Measurements from ENCODE around the gene GLT8D2.
"Not testable (repeated sequence)": the region's sequence is repeated elsewhere in the genome, so short reads cannot be mapped to it uniquely, and the experiment has no call there.

Gene GLT8D2

GRCh38 chr12:104024348-104024747 is 25.6 kb downstream of the GLT8D2 start:
- Histone ChIP-seq H3K4me3 (ENCODE audit: low read length) (no peak overlapping the region), H3K36me3 (ENCODE audit: control insufficient read depth, insufficient read depth, low read length) (no peaks in the 10 kb centered on the region), H3K18ac (ENCODE audit: low read length) (no peak overlapping the region), H4K5ac (ENCODE audit: low read length) (no peak overlapping the region), H3K4me1 (ENCODE audit: control insufficient read depth, low read depth, low read length) (no peaks in the 10 kb centered on the region), H3K27me3 (ENCODE audit: insufficient read depth, low read length, poor library complexity) (no peaks in the 10 kb centered on the region), H2BK5ac (ENCODE audit: low read length) (no peak overlapping the region), H3K9ac (ENCODE audit: low read length) (no peak overlapping the region), H3K79me2 (ENCODE audit: control insufficient read depth, insufficient read depth, low read length) (no peaks in the 10 kb centered on the region), H3K4ac (ENCODE audit: low read depth, low read length) (no peak overlapping the region), H2BK15ac (replicated peaks; ENCODE audit: low read depth) (no peak overlapping the region), H3K4me2 (ENCODE audit: low read length) (no peak overlapping the region), H3K23ac (ENCODE audit: low read length) (no peak overlapping the region), H2BK120ac (ENCODE audit: low read depth, low read length) (no peak overlapping the region), H3K27ac (ENCODE audit: low read depth, low read length) (no peak overlapping the region), H3K79me1 (ENCODE audit: low read length) (no peaks in the 10 kb centered on the region), H3K56ac (ENCODE audit: low read length) (no peak overlapping the region), H4K8ac (ENCODE audit: low read depth, low read length) (no peak overlapping the region), H2AK5ac (ENCODE audit: low read length) (no peak overlapping the region)
- no peak for DNase-seq
- WGBS (ENCODE audit: extremely low coverage, insufficient coverage, low lambda C conversion rate): no CpG with 5 or more reads among the region's 6 CpGs

GRCh38 chr12:104023710-104024109 is 26.3 kb downstream of the GLT8D2 start:
- H3K36me3 ChIP-seq (ENCODE audit: control insufficient read depth, insufficient read depth, low read length): no peaks in the 10 kb centered on the region
- no CpG with 5 or more reads among the region's 2 CpGs for WGBS (ENCODE audit: extremely low coverage, insufficient coverage, low lambda C conversion rate)
- H3K4me2 ChIP-seq (ENCODE audit: low read length): no peak overlapping the region

GRCh38 chr12:104022786-104023185 is 27.2 kb downstream of the GLT8D2 start:
- H3K79me1 ChIP-seq (ENCODE audit: low read length): no peaks in the 10 kb centered on the region
- no peak overlapping the region for H4K5ac ChIP-seq (ENCODE audit: low read length)
- no peak overlapping the region for H2BK5ac ChIP-seq (ENCODE audit: low read length)
- H3K56ac ChIP-seq (ENCODE audit: low read length): no peak overlapping the region
- no peaks in the 10 kb centered on the region for H3K79me2 ChIP-seq (ENCODE audit: control insufficient read depth, insufficient read depth, low read length)
- H3K4me3 ChIP-seq (ENCODE audit: low read length): no peak overlapping the region
- H2BK120ac ChIP-seq (ENCODE audit: low read depth, low read length): no peak overlapping the region
- H3K36me3 ChIP-seq (ENCODE audit: control insufficient read depth, insufficient read depth, low read length): no peaks in the 10 kb centered on the region
- H2AK5ac ChIP-seq (ENCODE audit: low read length): no peak overlapping the region
- H3K4me2 ChIP-seq (ENCODE audit: low read length): no peak overlapping the region
- no peak overlapping the region for H2BK15ac ChIP-seq (replicated peaks; ENCODE audit: low read depth)
- H3K27me3 ChIP-seq (ENCODE audit: insufficient read depth, low read length, poor library complexity): no peaks in the 10 kb centered on the region
- no CpG with 5 or more reads among the region's 3 CpGs for WGBS (ENCODE audit: extremely low coverage, insufficient coverage, low lambda C conversion rate)
- no peak overlapping the region for H3K18ac ChIP-seq (ENCODE audit: low read length)
- H3K4ac ChIP-seq (ENCODE audit: low read depth, low read length): no peak overlapping the region
- no peak overlapping the region for H4K8ac ChIP-seq (ENCODE audit: low read depth, low read length)
- no peak for DNase-seq
- no peak overlapping the region for H3K9ac ChIP-seq (ENCODE audit: low read length)
- H3K4me1 ChIP-seq (ENCODE audit: control insufficient read depth, low read depth, low read length): no peaks in the 10 kb centered on the region
- H3K23ac ChIP-seq (ENCODE audit: low read length): no peak overlapping the region
- no peak overlapping the region for H3K27ac ChIP-seq (ENCODE audit: low read depth, low read length)

More at GRCh38 chr12:104023710-104024109, 26.3 kb downstream of the GLT8D2 start:
- Histone ChIP-seq H3K9ac (ENCODE audit: low read length) (no peak overlapping the region), H3K4me3 (ENCODE audit: low read length) (no peak overlapping the region), H4K8ac (ENCODE audit: low read depth, low read length) (no peak overlapping the region), H3K27me3 (ENCODE audit: insufficient read depth, low read length, poor library complexity) (no peaks in the 10 kb centered on the region), H3K56ac (ENCODE audit: low read length) (no peak overlapping the region), H3K18ac (ENCODE audit: low read length) (no peak overlapping the region), H3K23ac (ENCODE audit: low read length) (no peak overlapping the region), H3K27ac (ENCODE audit: low read depth, low read length) (no peak overlapping the region), H2BK15ac (replicated peaks; ENCODE audit: low read depth) (no peak overlapping the region), H3K79me1 (ENCODE audit: low read length) (no peaks in the 10 kb centered on the region), H3K4ac (ENCODE audit: low read depth, low read length) (no peak overlapping the region), H2BK5ac (ENCODE audit: low read length) (no peak overlapping the region), H2BK120ac (ENCODE audit: low read depth, low read length) (no peak overlapping the region), H3K79me2 (ENCODE audit: control insufficient read depth, insufficient read depth, low read length) (no peaks in the 10 kb centered on the region), H2AK5ac (ENCODE audit: low read length) (no peak overlapping the region), H3K4me1 (ENCODE audit: control insufficient read depth, low read depth, low read length) (no peaks in the 10 kb centered on the region), H4K5ac (ENCODE audit: low read length) (no peak overlapping the region)
- DNase-seq: no peak

- not testable (repeated sequence) for H4K8ac ChIP-seq (ENCODE audit: low read depth, low read length); H2BK120ac ChIP-seq (ENCODE audit: low read depth, low read length); H3K4me3 ChIP-seq (ENCODE audit: low read length); H3K4me1 ChIP-seq (ENCODE audit: control insufficient read depth, low read depth, low read length); H3K9ac ChIP-seq (ENCODE audit: low read length); H3K4ac ChIP-seq (ENCODE audit: low read depth, low read length); H3K23ac ChIP-seq (ENCODE audit: low read length); H4K5ac ChIP-seq (ENCODE audit: low read length); H3K18ac ChIP-seq (ENCODE audit: low read length); H3K36me3 ChIP-seq (ENCODE audit: control insufficient read depth, insufficient read depth, low read length); H2BK15ac ChIP-seq (replicated peaks; ENCODE audit: low read depth); H2BK5ac ChIP-seq (ENCODE audit: low read length); H3K56ac ChIP-seq (ENCODE audit: low read length); H3K27me3 ChIP-seq (ENCODE audit: insufficient read depth, low read length, poor library complexity); H3K79me1 ChIP-seq (ENCODE audit: low read length); H3K27ac ChIP-seq (ENCODE audit: low read depth, low read length); H3K4me2 ChIP-seq (ENCODE audit: low read length); DNase-seq; H3K79me2 ChIP-seq (ENCODE audit: control insufficient read depth, insufficient read depth, low read length); H2AK5ac ChIP-seq (ENCODE audit: low read length)
- no CpG with 5 or more reads among the region's 1 CpG for WGBS (ENCODE audit: extremely low coverage, insufficient coverage, low lambda C conversion rate)
Measured at GRCh38 chr12:104021862-104022261, 28.1 kb downstream of the GLT8D2 start.

GRCh38 chr12:104012331-104012730 is 37.7 kb downstream of the GLT8D2 start:
- Histone ChIP-seq H3K27me3 (ENCODE audit: insufficient read depth, low read length, poor library complexity) (no peaks in the 10 kb centered on the region), H4K5ac (ENCODE audit: low read length) (no peak overlapping the region), H3K36me3 (ENCODE audit: control insufficient read depth, insufficient read depth, low read length) (no peaks in the 10 kb centered on the region), H3K79me2 (ENCODE audit: control insufficient read depth, insufficient read depth, low read length) (no peaks in the 10 kb centered on the region), H2BK5ac (ENCODE audit: low read length) (no peak overlapping the region), H4K8ac (ENCODE audit: low read depth, low read length) (no peak overlapping the region), H3K4ac (ENCODE audit: low read depth, low read length) (no peak overlapping the region), H3K18ac (ENCODE audit: low read length) (no peak overlapping the region), H3K27ac (ENCODE audit: low read depth, low read length) (no peak overlapping the region), H3K23ac (ENCODE audit: low read length) (no peak overlapping the region), H3K4me3 (ENCODE audit: low read length) (no peak overlapping the region), H2AK5ac (ENCODE audit: low read length) (no peak overlapping the region), H3K9ac (ENCODE audit: low read length) (no peak overlapping the region), H2BK15ac (replicated peaks; ENCODE audit: low read depth) (no peak overlapping the region), H3K56ac (ENCODE audit: low read length) (no peak overlapping the region), H3K4me2 (ENCODE audit: low read length) (no peak overlapping the region), H3K4me1 (ENCODE audit: control insufficient read depth, low read depth, low read length) (no peaks in the 10 kb centered on the region), H3K79me1 (ENCODE audit: low read length) (no peaks in the 10 kb centered on the region), H2BK120ac (ENCODE audit: low read depth, low read length) (no peak overlapping the region)
- 100% methylated on average over 1 of the region's 4 CpGs for WGBS (ENCODE audit: extremely low coverage, insufficient coverage, low lambda C conversion rate)
- DNase-seq: no peak

- Histone ChIP-seq H3K4me2 (ENCODE audit: low read length) (no peak overlapping the region), H3K27me3 (ENCODE audit: insufficient read depth, low read length, poor library complexity) (no peaks in the 10 kb centered on the region), H2BK120ac (ENCODE audit: low read depth, low read length) (no peak overlapping the region), H3K56ac (ENCODE audit: low read length) (no peak overlapping the region), H3K4me3 (ENCODE audit: low read length) (no peak overlapping the region), H3K23ac (ENCODE audit: low read length) (no peak overlapping the region), H2BK5ac (ENCODE audit: low read length) (no peak overlapping the region), H3K4ac (ENCODE audit: low read depth, low read length) (no peak overlapping the region), H4K5ac (ENCODE audit: low read length) (no peak overlapping the region), H3K79me1 (ENCODE audit: low read length) (no peaks in the 10 kb centered on the region), H3K9ac (ENCODE audit: low read length) (no peak overlapping the region), H3K79me2 (ENCODE audit: control insufficient read depth, insufficient read depth, low read length) (no peaks in the 10 kb centered on the region), H4K8ac (ENCODE audit: low read depth, low read length) (no peak overlapping the region), H3K18ac (ENCODE audit: low read length) (no peak overlapping the region), H2BK15ac (replicated peaks; ENCODE audit: low read depth) (no peak overlapping the region), H3K27ac (ENCODE audit: low read depth, low read length) (no peak overlapping the region), H3K36me3 (ENCODE audit: control insufficient read depth, insufficient read depth, low read length) (no peaks in the 10 kb centered on the region), H2AK5ac (ENCODE audit: low read length) (no peak overlapping the region), H3K4me1 (ENCODE audit: control insufficient read depth, low read depth, low read length) (no peaks in the 10 kb centered on the region)
- no peak for DNase-seq
- WGBS (ENCODE audit: extremely low coverage, insufficient coverage, low lambda C conversion rate): no CpG with 5 or more reads among the region's 6 CpGs
Measured at GRCh38 chr12:104011253-104011652, 38.7 kb downstream of the GLT8D2 start.
